Measurements from ENCODE around the gene PRTG. TPM values are rescaled to one million over a fixed set of nuclear protein-coding genes. Genes with fewer than 3 reads are reported as not detected.
"Not testable (repeated sequence)": the region's sequence is repeated elsewhere in the genome, so short reads cannot be mapped to it uniquely, and the experiment has no call there.

Gene PRTG
- total and polyA plus RNA-seq, 2 donors (not counting 3 experiments of a cell fraction or from before 2014, with no cell fraction given), result 3.4 to 12.4 TPM

GRCh38 chr15:55599439-55599838, 143.5 kb downstream of the PRTG start:
- H4K20me1 ChIP-seq (replicated peaks; ENCODE audit: control insufficient read depth, extremely low read depth, insufficient read depth, low read length), result no peaks in the 10 kb centered on the region
- H2AFZ ChIP-seq (ENCODE audit: low read depth, low read length), result no peak overlapping the region
- no peak overlapping the region for H3K9ac ChIP-seq (replicated peaks; ENCODE audit: extremely low read depth, insufficient read depth, low read length)
- ChIA-PET POLR2A (no interaction called here), CTCF (interaction anchor here (1.0 kb wide), 1 partner anchor 73 kb away, joined by 4 read pairs; no protein-coding TSS in a partner anchor)
- DNase-seq (ENCODE audit: low read depth, low spot score) (no peak), FAIRE-seq (no peak)
- no peaks in the 10 kb centered on the region for H3K79me2 ChIP-seq (ENCODE audit: control insufficient read depth, insufficient read depth, low read length)
- no TSS peak for BruUV-seq (replicated peaks)
- TF ChIP-seq MYC (IDR thresholded peaks at IDR 0.05; ENCODE audit: low read depth, low read length) (no peak), POLR2A (IDR thresholded peaks at IDR 0.05; ENCODE audit: low read depth, low read length) (no peak), JUN (IDR thresholded peaks at IDR 0.05; ENCODE audit: borderline replicate concordance, insufficient read depth, insufficient read length, low read depth) (no peak), POLR2AphosphoS5 (IDR thresholded peaks at IDR 0.05; ENCODE audit: insufficient read depth, low read depth, low read length) (no peak), EZH2 (IDR thresholded peaks at IDR 0.05; ENCODE audit: borderline replicate concordance, low read depth, low read length, severe bottlenecking) (no peak), MAX (IDR thresholded peaks at IDR 0.05; ENCODE audit: insufficient read depth, insufficient read length) (no peak), CTCF (IDR thresholded peaks at IDR 0.05; ENCODE audit: extremely low read depth in 1 of 2, insufficient read depth in 1 of 2, low read depth in 1 of 2, low read length in 2 of 2) (no peak), GATA2 (IDR thresholded peaks at IDR 0.05; ENCODE audit: insufficient read depth, insufficient read length, low read depth, low read length) (no peak), FOS (IDR thresholded peaks at IDR 0.05; ENCODE audit: borderline replicate concordance, insufficient read depth, low read length) (no peak)
- no peaks in the 10 kb centered on the region for H3K4me1 ChIP-seq (ENCODE audit: control insufficient read depth, extremely low read depth, insufficient read depth, low read length)
- no peak overlapping the region for H3K27ac ChIP-seq (ENCODE audit: insufficient read depth, low read depth, low read length)
- H3K4me3 ChIP-seq (replicated peaks in 1 of 3; ENCODE audit: insufficient read depth in 1 of 3, low read depth in 1 of 3, low read length in 3 of 3), result no peak overlapping the region
- H3K9me1 ChIP-seq (replicated peaks; ENCODE audit: control insufficient read depth, extremely low read depth, insufficient read depth, low read length), result no peaks in the 10 kb centered on the region
- H3K9me3 ChIP-seq (replicated peaks; ENCODE audit: control insufficient read depth, insufficient read depth, low read length), result no peaks in the 10 kb centered on the region
- no peak overlapping the region for H3K4me2 ChIP-seq (ENCODE audit: insufficient read depth, low read length)
- H3K36me3 ChIP-seq (ENCODE audit: control insufficient read depth in 2 of 2, extremely low read depth in 1 of 2, insufficient read depth in 2 of 2, low read length in 2 of 2), result no peaks in the 10 kb centered on the region
- intact Hi-C loops (cut with micrococcal nuclease), result no loop called here
- H3K27me3 ChIP-seq (ENCODE audit: control insufficient read depth in 2 of 2, insufficient read depth in 2 of 2, low read length in 2 of 2), result no peaks in the 10 kb centered on the region
- dilution Hi-C loops (cut with MboI; ENCODE audit: extremely low pct_ligation_motif_present, low sequenced_read_pairs), result no loop called here

- POLR2A ChIA-PET; H3K36me3 ChIP-seq (ENCODE audit: control insufficient read depth in 2 of 2, extremely low read depth in 1 of 2, insufficient read depth in 2 of 2, low read length in 2 of 2); BruUV-seq (replicated peaks); dilution Hi-C loops (cut with MboI; ENCODE audit: extremely low pct_ligation_motif_present, low sequenced_read_pairs); H3K27ac ChIP-seq (ENCODE audit: insufficient read depth, low read depth, low read length); intact Hi-C loops (cut with micrococcal nuclease); H3K9me3 ChIP-seq (replicated peaks; ENCODE audit: control insufficient read depth, insufficient read depth, low read length); FAIRE-seq; H3K9ac ChIP-seq (replicated peaks; ENCODE audit: extremely low read depth, insufficient read depth, low read length); H3K79me2 ChIP-seq (ENCODE audit: control insufficient read depth, insufficient read depth, low read length); H3K4me1 ChIP-seq (ENCODE audit: control insufficient read depth, extremely low read depth, insufficient read depth, low read length); H3K4me3 ChIP-seq (replicated peaks in 1 of 3; ENCODE audit: insufficient read depth in 1 of 3, low read depth in 1 of 3, low read length in 3 of 3); H3K4me2 ChIP-seq (ENCODE audit: insufficient read depth, low read length); H3K27me3 ChIP-seq (ENCODE audit: control insufficient read depth in 2 of 2, insufficient read depth in 2 of 2, low read length in 2 of 2); H3K9me1 ChIP-seq (replicated peaks; ENCODE audit: control insufficient read depth, extremely low read depth, insufficient read depth, low read length); DNase-seq (ENCODE audit: low read depth, low spot score); H2AFZ ChIP-seq (ENCODE audit: low read depth, low read length); H4K20me1 ChIP-seq (replicated peaks; ENCODE audit: control insufficient read depth, extremely low read depth, insufficient read depth, low read length): not testable (repeated sequence)
- CTCF ChIA-PET, result interaction anchor here (0.9 kb wide), 1 partner anchor 18 kb away, joined by 4 read pairs; no protein-coding TSS in a partner anchor
Observed at GRCh38 chr15:55593019-55593418, 149.9 kb downstream of the PRTG start.

All from endothelial cell of umbilical vein (primary cell).